HTERT RPE-1 (cell line): ENCODE results near the gene PPT2.
"Not testable (repeated sequence)": the region's sequence is repeated elsewhere in the genome, so short reads cannot be mapped to it uniquely, and the experiment has no call there.

Experiments used
- in situ Hi-C: fragments of 300-500 bp; cut with MboI; formaldehyde crosslinking; loops from 4 replicates; pipeline ENCODE4 v1.14.3; 2020; ENCODE audit warnings: low sequenced_read_pairs

The PPT2 gene

GRCh38 chr6:32175711-32176475 lies 22.0 kb downstream of the PPT2 start, which contains the start of gene AGPAT1:
Gene AGPAT1, minus strand, starts transcription at chr6:32176084. Its CDS starts 4,588 bp downstream, at chr6:32171496.
- in situ Hi-C loops, result no loop called here

GRCh38 chr6:32176476-32177182 lies 22.7 kb downstream of the PPT2 start:
- in situ Hi-C loops, result no loop called here

DNA sequence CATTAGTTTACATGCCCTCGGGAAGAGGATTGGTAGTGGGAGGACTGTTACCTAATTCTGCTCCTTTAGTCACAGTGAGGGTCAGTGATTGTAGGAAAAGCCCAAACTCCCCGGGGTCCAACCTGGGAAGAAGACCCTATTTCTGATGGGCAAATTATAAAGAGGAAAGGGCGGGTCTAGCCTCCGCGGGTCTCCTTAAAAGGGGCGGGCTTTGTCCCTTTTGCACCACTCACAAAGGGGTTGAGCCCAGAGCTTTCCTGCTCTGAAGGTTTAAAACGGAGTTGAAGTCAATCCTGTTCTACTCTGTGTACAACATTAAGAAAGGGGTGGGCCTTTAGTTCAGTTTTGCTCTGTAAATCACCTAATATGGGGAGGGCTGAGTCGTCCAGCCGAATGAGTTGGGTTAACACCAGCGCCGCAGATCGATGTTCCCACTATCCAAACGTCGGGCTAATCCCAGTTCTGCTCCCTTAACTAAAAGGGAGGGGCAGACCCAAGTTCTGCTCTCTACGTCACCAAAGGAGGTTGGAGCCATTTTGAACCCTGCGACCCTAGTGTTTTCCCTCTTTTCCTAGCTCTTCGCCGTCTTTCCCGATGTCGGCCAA lies 23.3 kb downstream of the PPT2 start:
- in situ Hi-C loops, result no loop called here

DNA sequence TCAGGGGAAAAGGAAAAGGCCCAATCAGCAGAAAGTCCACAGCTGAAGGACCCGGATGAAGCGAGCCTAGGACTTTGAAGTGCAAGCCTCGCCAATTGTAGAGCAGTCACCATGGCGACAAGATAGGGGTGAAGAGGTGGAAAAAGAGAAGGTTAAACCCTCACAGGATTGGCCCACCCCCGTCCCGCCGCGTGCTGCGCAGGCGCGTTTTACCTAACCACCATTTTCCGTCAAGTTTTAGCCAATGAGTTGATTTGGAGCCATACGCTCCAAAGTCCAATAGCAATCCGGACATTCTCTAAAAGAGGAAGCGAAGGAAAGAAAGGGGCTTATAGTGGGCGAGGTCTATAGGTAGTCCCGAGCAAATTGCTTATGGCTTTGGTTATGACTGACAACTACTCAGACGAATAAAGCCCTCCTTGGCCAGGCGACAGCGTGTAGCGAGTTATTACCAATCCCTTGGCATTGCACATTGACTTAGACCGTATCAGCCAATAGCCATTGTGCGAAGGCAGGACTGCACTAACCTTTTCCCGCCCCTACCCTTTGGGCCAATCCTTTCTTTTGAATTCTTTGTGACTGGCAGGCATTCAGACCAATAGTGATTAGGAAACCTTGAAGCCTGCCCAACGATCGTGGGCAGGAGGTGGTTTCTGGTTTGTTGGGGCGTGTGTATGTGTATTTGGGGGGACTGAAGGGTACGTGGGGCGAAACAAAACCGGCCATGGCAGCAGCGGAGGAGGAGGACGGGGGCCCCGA lies 24.0 kb downstream of the PPT2 start, which contains the start of gene RNF5:
Gene RNF5 (plus strand): TSS at position 618 of the 759 bp plus-strand sequence. CDS start 107 bp downstream, at position 725.
- in situ Hi-C loops, result no loop called here

GRCh38 chr6:32178547-32179440 lies 24.9 kb downstream of the PPT2 start:
- in situ Hi-C loops, result no loop called here

- in situ Hi-C loops, result no loop called here
These were observed 25.9 kb downstream of the PPT2 start for GRCh38 chr6:32179766-32180405.

- in situ Hi-C loops, result no loop called here
These were observed 27.3 kb downstream of the PPT2 start for GRCh38 chr6:32181148-32181702.

- in situ Hi-C loops, result no loop called here
These were observed 28.1 kb downstream of the PPT2 start for GRCh38 chr6:32181915-32182529.

GRCh38 chr6:32182555-32182981 lies 28.6 kb downstream of the PPT2 start:
- in situ Hi-C loops, result no loop called here

DNA sequence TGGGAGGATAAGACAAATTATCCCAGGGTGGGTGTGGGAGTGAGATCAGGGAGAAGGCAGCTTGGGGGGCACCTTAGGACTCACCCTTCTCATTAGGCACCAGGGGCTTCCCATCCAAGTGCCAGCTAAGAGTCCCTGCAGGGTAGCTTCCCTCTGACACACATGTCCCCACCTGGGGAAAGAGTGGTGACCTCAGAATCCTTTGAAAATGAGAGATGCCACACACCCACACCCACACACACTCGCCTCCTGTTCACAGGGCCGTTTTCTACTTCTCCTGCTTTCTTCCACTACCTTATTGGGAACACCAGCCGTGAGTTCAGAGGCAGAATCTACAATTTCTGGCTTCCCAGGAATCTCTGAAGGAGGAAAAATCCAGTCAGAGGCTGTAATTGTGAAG lies 29.1 kb downstream of the PPT2 start:
- in situ Hi-C loops, result no loop called here

DNA sequence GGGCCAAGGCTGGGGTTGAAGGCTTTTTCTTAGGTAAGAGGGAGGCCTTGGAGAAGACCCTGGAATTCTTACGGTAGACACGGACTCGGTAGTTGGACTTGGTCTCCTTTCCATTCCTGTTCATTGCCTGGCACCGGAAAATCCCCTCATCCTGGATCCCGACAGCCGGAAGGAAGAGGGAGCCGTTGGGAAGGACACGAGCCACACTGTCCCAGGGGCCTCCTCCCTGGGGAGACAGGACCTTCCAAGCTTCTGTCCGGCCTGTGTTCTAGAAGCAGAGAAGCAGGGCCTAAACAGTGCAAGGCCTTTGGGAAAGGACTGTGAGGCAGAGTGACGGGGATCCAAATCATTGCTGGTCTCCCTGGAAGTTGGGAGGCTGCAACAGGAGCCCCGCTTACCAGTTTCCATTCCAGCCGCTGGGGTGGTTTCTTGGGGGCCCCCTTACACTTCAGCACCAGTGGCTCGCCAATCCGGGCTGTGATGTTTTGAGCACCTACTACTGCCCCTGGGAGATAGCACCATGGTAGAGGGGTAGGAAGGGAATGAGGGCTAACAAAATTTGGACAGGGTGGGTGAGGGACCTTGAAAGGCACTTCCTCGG lies 29.6 kb downstream of the PPT2 start:
- in situ Hi-C loops, result no loop called here

DNA sequence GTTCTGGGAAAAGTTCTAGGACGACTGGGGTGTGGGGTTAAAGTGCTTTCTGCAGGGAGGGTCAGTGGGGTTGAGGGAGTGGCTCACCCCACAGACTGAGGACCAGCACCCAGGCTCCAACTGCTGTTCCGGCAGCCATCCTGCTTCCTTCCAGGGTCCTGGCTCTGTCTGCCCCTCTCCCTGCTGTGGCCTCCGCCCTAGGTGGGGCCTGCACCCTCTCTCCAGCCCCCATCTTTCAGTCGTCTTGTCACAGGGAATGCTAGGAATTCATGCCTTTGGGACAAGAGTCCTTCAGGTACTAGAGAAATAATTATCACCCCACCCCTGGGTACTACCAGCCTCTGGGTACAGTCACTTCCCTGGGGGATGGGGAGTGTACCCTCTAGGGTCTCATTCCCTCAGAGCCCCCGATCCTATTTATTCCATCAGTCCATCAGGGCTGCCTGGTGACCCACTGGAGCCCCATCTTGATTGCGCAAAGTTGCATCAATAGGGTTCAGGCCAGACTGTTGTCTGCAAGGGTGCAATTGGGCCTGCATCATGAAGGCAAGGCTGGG lies 30.2 kb downstream of the PPT2 start, which contains the start of gene AGER:
Gene AGER (minus strand): TSS at position 170 of the 557 bp plus-strand sequence. CDS start 31 bp downstream, at position 139.
- in situ Hi-C loops, result no loop called here

DNA sequence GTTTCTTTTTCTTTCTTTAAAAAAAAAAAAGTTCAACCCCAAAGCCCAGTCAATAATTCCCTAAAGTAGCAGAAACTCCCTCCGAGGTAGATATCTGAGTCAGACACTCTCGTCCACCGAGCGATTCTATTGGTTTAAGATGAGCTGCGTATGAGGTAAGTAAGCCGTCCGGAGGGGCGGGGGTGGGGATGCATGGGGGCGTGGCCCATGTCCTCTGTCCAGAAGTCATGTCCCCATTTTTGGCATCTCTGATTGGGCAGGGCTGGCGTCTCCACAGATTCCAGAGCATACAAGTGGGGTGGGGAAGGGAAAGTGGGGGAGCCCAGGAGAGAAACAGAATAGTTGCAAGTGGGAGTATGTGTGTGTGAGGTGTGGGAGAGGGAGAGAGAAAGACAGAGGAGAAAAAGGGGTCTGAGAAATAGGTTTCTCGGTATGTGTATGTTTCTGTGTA lies 31.8 kb downstream of the PPT2 start:
- in situ Hi-C loops, result not testable (repeated sequence)

GRCh38 chr6:32186151-32186840 lies 32.4 kb downstream of the PPT2 start:
- in situ Hi-C loops, result not testable (repeated sequence)

GRCh38 chr6:32187009-32187709 lies 33.2 kb downstream of the PPT2 start:
- in situ Hi-C loops, result no loop called here

DNA sequence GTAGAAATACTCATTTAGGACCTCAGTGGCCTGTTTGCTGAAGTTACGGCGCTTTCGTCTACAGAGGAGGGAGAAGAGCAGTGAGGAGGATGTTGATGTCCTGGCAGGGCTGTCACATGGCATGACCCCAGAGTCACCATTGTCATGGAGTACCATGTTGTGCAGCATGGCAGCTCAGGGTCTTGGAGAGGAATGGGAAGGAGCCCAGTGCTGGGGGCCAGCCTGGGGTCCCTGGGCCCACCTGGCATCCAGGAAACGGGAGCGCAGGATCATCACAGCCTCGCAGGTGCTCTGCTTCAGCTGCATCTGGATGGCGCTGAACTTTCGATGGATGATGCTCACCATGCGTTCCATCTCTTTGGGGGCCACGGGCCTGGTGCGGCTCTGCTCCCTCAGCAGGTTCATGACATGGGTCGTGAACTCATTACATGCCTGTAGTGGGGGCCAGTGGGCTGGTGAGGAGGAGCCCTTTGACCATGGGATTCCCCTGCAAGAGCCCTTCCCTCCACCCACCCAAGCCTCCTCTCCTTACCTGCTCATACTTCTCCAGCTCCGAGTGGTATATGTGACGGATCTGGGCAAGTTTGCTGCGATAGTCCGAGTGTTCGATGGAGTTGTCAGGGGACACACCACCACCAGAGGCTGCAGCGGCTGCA lies 33.9 kb downstream of the PPT2 start:
- in situ Hi-C loops, result not testable (repeated sequence)
